Sigmoid colon (tissue), 7 donors: ENCODE data around the gene CDC25A. TPM values are rescaled to one million over a fixed set of nuclear protein-coding genes. Genes with fewer than 3 reads are reported as not detected.

Source experiments
- DNase-seq: peaks from one replicate; pipeline ENCODE4 v3.0.0-alpha.2; 2019
- H3K27ac ChIP-seq, 4 donors: fragments of 200-600 bp; sonication (generic); one replicate each; pipeline ENCODE4 v1.5.1; 2016 to 2019; ENCODE audit warnings: mild to moderate bottlenecking in 1 of 4
- H3K27me3 ChIP-seq, 3 donors: fragments of 200-600 bp; sonication (generic); one replicate each; pipeline ENCODE4 v1.5.1; 2019; ENCODE audit warnings: mild to moderate bottlenecking in 1 of 3
- H3K36me3 ChIP-seq, 4 donors: fragments of 200-600 bp; sonication (generic); one replicate each; pipeline ENCODE4 v1.5.1; 2016 to 2019
- H3K4me1 ChIP-seq, 4 donors: fragments of 200-600 bp; sonication (generic); one replicate each; pipeline ENCODE4 v1.5.1; 2017 to 2019
- H3K4me3 ChIP-seq, 4 donors: fragments of 200-600 bp; sonication (generic); one replicate each; pipeline ENCODE4 v1.5.1; 2017 to 2019; ENCODE audit warnings: mild to moderate bottlenecking in 2 of 4, moderate library complexity in 1 of 4
- H3K9me3 ChIP-seq, 4 donors: fragments of 200-600 bp in 3 of 4; sonication (generic) in 3 of 4; one replicate each; pipeline versions ENCODE4 v1.5.1 to v1.6.1; 2013 to 2019
- CTCF ChIP-seq, 4 experiments: fragments of 450-650 bp in 3 of 4; fragments of 200-600 bp in 1 of 4; IDR thresholded peaks; one replicate each; pipeline ENCODE4 v1.5.1; 2016 to 2019; ENCODE audit warnings: antibody characterized with exemption in 4 of 4, mild to moderate bottlenecking in 3 of 4, moderate library complexity in 2 of 4
- EP300 ChIP-seq, 4 donors: sonication (generic); formaldehyde crosslinking; IDR thresholded peaks; one replicate each; pipeline ENCODE4 v1.6.1; 2017; ENCODE audit warnings: antibody characterized with exemption in 4 of 4
- POLR2A ChIP-seq, 2 donors: fragments of 450-650 bp; IDR thresholded peaks; one replicate each; pipeline ENCODE4 v1.6.1; 2016; ENCODE audit warnings: antibody characterized with exemption in 2 of 2, mild to moderate bottlenecking in 2 of 2, moderate library complexity in 2 of 2
- POLR2AphosphoS5 ChIP-seq, 4 donors: sonication (generic); formaldehyde crosslinking; IDR thresholded peaks; one replicate each; pipeline ENCODE4 v1.6.1; 2017; ENCODE audit warnings: antibody characterized with exemption in 4 of 4
- WGBS, 2 donors: extraction: QIAGEN DNeasy Blood & Tissue Kit; methylation state at CpG; one replicate each; pipeline ENCODE4 v1.1.7; 2013; 5-methylcytosine and 5-hydroxymethylcytosine counted together
- intact Hi-C: fragments of 100-400 bp; cut with DNase I; formaldehyde crosslinking; loops from one replicate; pipeline ENCODE4 v1.15.1; 2023
- polyA plus RNA-seq, 3 donors: library from polyadenylated mRNA; stranded (reverse); fragments of 200-250 nt; gene quantifications; one replicate each; pipeline ENCODE4 v1.2.3, GENCODE V29; 2013
- total RNA-seq, 4 donors: library from RNA; depleted of rRNA; stranded (reverse); fragments of >200 nt; gene quantifications; one replicate each; pipeline ENCODE4 v1.1.0, GENCODE V29; 2016
- donor health status: healthy with polysubstance abuse.
- donor health status: Bipolar disorder and iron deficiency.
- donor health status: healthy.

Gene CDC25A
- total RNA-seq (1 to 10 TPM in 1 of 4 donors, under 1 TPM in 2, not detected in 1; 0.27 to 3.9 (median 0.28) TPM), polyA plus RNA-seq (1 to 10 TPM; 1.2 to 8.1 (median 3.9) TPM)

DNA sequence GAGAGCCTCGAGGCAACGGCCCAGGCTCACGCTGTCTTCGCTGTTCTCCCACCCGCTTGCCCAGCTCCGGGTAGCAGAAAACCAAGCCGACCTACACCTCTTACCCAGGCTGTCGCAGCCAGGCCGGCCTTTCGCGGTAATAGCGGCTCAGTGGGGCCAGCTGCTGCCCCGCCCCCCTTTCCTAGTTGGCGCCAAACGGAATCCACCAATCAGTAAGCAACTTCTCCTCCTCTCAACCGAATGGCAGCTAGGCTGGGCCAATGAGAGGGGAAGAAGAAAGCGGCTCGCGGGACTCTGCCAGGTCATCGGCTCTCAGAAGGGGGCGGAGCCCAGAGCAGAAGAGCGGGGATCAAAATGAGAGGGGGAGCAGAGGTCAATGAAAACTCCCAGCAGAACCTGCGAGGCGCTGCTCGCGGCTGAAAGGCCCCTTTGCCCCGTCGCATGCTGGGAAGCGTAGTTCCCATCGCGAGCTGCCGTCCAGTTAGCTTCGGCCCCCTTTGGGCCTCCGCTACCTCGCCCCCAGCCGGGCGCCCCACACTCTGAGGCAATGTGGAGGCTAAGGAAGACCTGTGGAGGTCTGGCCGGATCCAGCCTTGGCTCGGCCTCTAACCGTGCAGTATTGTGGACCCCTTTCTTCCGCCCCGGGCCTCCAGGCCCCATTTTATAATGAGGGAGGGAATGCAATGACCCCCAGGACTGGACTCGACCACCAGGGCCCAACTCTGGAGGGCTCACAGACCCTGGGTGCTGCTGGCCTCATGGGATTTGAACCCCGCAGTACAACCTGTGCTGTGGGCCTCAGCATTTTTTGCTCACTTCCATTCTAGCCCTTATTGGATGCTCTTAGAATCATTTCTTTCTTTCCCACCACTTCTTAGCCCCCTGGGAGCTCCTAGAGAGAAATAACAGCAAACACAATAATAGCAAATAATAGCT is at the start of gene CDC25A:
Gene CDC25A (minus strand): TSS at position 152 of the 936 bp plus-strand sequence. CDS start 470 bp downstream, outside the sequence.
- WGBS, 2 donors: 7 to 9% methylated on average over 44 of the region's 44 CpGs
- intact Hi-C loops: loop anchor here (2.0 kb wide), 1 partner anchor 52 kb away; the partner anchor contains the start of gene ZNF589
- Histone ChIP-seq H3K27me3 (peaks cover 0 to 4% (median 0%) of the 10 kb centered on the region in 3 donors), H3K9me3 (no peaks in the 10 kb centered on the region), H3K36me3 (no peaks in the 10 kb centered on the region), H3K4me1 (peaks cover 0 to 17% (median 14%) of the 10 kb centered on the region in 4 donors), H3K27ac (peak within 1 kb of the TSS; percentile 42 to 74 (median 66)), H3K4me3 (peak within 1 kb of the TSS; percentile 46 to 73 (median 68))
- peak; percentile 98 for DNase-seq
- TF ChIP-seq POLR2A (IDR thresholded peaks at IDR 0.05) (no peak), POLR2AphosphoS5 (IDR thresholded peaks at IDR 0.05) (peak in 3 of 4 donors; percentile 17 to 65 (median 46))

GRCh38 chr3:48236531-48236930 is 48.3 kb upstream of the CDC25A start:
- DNase-seq: peak; percentile 47
- TF ChIP-seq CTCF (IDR thresholded peaks at IDR 0.05) (no peak), POLR2A (IDR thresholded peaks at IDR 0.05) (no peak), EP300 (IDR thresholded peaks at IDR 0.05) (no peak), POLR2AphosphoS5 (IDR thresholded peaks at IDR 0.05) (no peak)
- H3K4me1 ChIP-seq: peaks cover 0 to 18% (median 13%) of the 10 kb centered on the region in 4 donors
- H3K9me3 ChIP-seq: no peaks in the 10 kb centered on the region
- H3K36me3 ChIP-seq: no peaks in the 10 kb centered on the region
- peak overlapping the region in 2 of 4 donors; percentile 24 for H3K27ac ChIP-seq
- no peak overlapping the region for H3K4me3 ChIP-seq
- H3K27me3 ChIP-seq: no peaks in the 10 kb centered on the region
- 86 to 88% methylated on average over 1 of the region's 1 CpG for WGBS, 2 donors
- intact Hi-C loops: no loop called here

DNA sequence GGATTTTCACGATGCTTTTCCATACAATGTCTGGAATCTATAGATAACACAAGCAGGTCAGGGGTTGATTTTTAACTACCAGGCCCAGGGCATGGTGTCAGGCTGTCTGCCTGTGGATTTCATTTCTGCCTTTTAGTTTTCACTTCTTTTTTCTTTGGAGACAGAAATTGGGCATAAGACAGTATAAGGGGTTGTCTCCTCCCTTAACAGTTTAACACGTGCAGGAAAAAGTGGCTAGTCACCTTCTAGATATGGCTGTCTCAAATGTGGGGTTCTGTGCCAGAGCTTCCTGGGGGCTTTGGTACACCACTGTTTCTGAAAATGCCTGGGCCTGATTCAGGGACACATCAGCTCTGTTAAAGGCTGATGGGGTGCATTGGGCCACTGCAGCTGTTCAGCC is 45.3 kb upstream of the CDC25A start:
- Histone ChIP-seq H3K4me1 (peaks cover 0 to 8% (median 5%) of the 10 kb centered on the region in 4 donors), H3K4me3 (no peak overlapping the region), H3K27me3 (no peaks in the 10 kb centered on the region), H3K27ac (no peak overlapping the region), H3K9me3 (no peaks in the 10 kb centered on the region), H3K36me3 (no peaks in the 10 kb centered on the region)
- no peak for TF ChIP-seq POLR2A (IDR thresholded peaks at IDR 0.05)
- intact Hi-C loops: loop anchor here (5.0 kb wide), 1 partner anchor 204 kb away; no protein-coding TSS in a partner anchor
- 71 to 76% methylated on average over 2 of the region's 2 CpGs for WGBS, 2 donors
- DNase-seq: no peak

GRCh38 chr3:48232734-48233133 is 44.5 kb upstream of the CDC25A start:
- Histone ChIP-seq H3K36me3 (no peaks in the 10 kb centered on the region), H3K9me3 (no peaks in the 10 kb centered on the region), H3K4me3 (no peak overlapping the region), H3K27me3 (no peaks in the 10 kb centered on the region), H3K27ac (peak overlapping the region in 2 of 4 donors; percentile 0 to 51), H3K4me1 (peaks cover 0 to 8% (median 5%) of the 10 kb centered on the region in 4 donors)
- TF ChIP-seq EP300 (IDR thresholded peaks at IDR 0.05): no peak
- no peak for TF ChIP-seq POLR2AphosphoS5 (IDR thresholded peaks at IDR 0.05)
- TF ChIP-seq POLR2A (IDR thresholded peaks at IDR 0.05): no peak
- TF ChIP-seq CTCF (IDR thresholded peaks at IDR 0.05): peak in 2 of 4 experiments; percentile 29 to 41
- peak; percentile 78 for DNase-seq
- intact Hi-C loops: loop anchor here (5.0 kb wide), 1 partner anchor 205 kb away; no protein-coding TSS in a partner anchor
- 39 to 50% methylated on average over 6 of the region's 6 CpGs for WGBS, 2 donors

DNA sequence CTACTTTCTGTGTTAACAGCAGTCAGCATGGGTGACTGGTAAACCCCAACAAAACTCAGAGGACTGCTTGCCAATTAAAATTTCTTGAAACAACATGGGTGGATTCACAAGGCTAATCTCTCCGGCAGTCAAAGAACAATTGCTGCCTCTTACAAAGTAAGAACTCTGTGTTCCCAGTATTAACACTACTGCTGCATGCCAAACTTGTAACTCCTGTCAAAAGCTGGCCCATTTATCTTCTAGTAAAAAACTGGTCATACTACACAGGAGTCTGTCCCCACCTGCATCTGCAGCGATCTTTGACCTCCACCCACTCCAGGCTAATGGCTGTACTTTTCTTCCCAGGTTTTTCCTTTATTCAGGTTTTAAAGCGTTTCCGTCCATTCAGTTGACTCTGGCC is 44.0 kb upstream of the CDC25A start:
- no peaks in the 10 kb centered on the region for H3K9me3 ChIP-seq
- H3K4me3 ChIP-seq: no peak overlapping the region
- peak in 1 of 4 donors; percentile 52 for TF ChIP-seq POLR2AphosphoS5 (IDR thresholded peaks at IDR 0.05)
- TF ChIP-seq EP300 (IDR thresholded peaks at IDR 0.05): no peak
- WGBS, 2 donors: 27 to 70% methylated on average over 4 of the region's 4 CpGs
- H3K36me3 ChIP-seq: no peaks in the 10 kb centered on the region
- peaks cover 0 to 8% (median 5%) of the 10 kb centered on the region in 4 donors for H3K4me1 ChIP-seq
- no peaks in the 10 kb centered on the region for H3K27me3 ChIP-seq
- no peak for DNase-seq
- intact Hi-C loops: loop anchor here (5.0 kb wide), 1 partner anchor 205 kb away; no protein-coding TSS in a partner anchor
- peak overlapping the region in 2 of 4 donors; percentile 0 to 51 for H3K27ac ChIP-seq

DNA sequence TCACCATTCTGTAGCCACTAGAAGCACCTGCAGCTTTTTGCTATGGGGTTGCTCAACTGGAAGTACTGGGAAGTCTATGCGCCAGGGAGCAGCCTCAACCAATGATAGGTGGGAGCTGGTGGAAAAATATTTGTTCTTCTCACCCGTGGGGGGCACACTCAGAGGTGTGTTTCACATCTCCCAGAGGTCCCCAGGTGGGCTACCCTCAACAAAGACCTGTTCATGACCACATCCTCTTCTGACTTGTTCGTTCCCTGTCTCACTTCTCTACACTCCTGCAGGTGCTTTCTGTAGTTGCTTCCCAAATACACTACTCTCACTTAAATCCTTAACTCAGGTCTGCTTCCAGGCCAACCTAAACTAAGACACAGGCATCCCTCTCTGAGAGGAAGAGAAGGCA is 38.7 kb upstream of the CDC25A start:
- TF ChIP-seq POLR2A (IDR thresholded peaks at IDR 0.05): no peak
- no peak for TF ChIP-seq EP300 (IDR thresholded peaks at IDR 0.05)
- no peak for TF ChIP-seq CTCF (IDR thresholded peaks at IDR 0.05)
- TF ChIP-seq POLR2AphosphoS5 (IDR thresholded peaks at IDR 0.05): no peak
- Histone ChIP-seq H3K9me3 (no peaks in the 10 kb centered on the region), H3K4me1 (no peaks in the 10 kb centered on the region), H3K4me3 (no peak overlapping the region), H3K27ac (no peak overlapping the region), H3K36me3 (no peaks in the 10 kb centered on the region), H3K27me3 (no peaks in the 10 kb centered on the region)
- no peak for DNase-seq
- intact Hi-C loops: no loop called here
- 19 to 43% methylated on average over 3 of the region's 3 CpGs for WGBS, 2 donors
